Neural progenitor cell (in vitro differentiated cells): ENCODE data around the gene PIP4K2A.

Source experiments
- EZH2 ChIP-seq: fragments of 200-600 bp; sonication (generic); IDR thresholded peaks from 2 replicates; pipeline ENCODE4 v1.6.1; 2017; ENCODE audit warnings: antibody characterized with exemption, mild to moderate bottlenecking, moderate library complexity
- EZH2phosphoT487 ChIP-seq: fragments of 200-600 bp; sonication (generic); IDR thresholded peaks from 2 replicates; pipeline ENCODE4 v1.6.1; 2017; ENCODE audit warnings: antibody characterized with exemption
- TF ChIP-seq, protein P1 (sequence below): fragments of 200-600 bp; sonication (generic); IDR thresholded peaks from 2 replicates; pipeline ENCODE4 v1.5.1; 2017; ENCODE audit warnings: antibody characterized with exemption, mild to moderate bottlenecking

DNA sequence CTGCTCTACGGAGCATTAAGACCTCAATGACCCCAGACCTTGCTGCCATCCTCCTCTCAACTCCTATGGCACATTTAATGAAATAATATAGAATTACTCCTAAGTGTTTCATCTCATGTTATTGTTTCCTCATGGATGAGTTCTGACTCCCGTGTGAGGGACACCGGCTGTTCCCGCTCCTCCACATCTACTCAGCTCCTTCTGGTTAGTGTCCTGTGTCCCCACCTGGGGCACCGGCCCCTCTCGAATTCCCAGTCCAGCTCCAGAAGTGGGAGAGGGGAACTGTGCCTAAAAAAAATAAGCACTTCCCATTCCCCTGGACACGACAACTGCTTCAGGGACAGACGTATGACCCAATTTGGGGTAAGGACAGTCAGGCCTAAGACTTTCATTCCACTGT lies 58.3 kb downstream of the PIP4K2A start:
- TF ChIP-seq, protein P1, sequence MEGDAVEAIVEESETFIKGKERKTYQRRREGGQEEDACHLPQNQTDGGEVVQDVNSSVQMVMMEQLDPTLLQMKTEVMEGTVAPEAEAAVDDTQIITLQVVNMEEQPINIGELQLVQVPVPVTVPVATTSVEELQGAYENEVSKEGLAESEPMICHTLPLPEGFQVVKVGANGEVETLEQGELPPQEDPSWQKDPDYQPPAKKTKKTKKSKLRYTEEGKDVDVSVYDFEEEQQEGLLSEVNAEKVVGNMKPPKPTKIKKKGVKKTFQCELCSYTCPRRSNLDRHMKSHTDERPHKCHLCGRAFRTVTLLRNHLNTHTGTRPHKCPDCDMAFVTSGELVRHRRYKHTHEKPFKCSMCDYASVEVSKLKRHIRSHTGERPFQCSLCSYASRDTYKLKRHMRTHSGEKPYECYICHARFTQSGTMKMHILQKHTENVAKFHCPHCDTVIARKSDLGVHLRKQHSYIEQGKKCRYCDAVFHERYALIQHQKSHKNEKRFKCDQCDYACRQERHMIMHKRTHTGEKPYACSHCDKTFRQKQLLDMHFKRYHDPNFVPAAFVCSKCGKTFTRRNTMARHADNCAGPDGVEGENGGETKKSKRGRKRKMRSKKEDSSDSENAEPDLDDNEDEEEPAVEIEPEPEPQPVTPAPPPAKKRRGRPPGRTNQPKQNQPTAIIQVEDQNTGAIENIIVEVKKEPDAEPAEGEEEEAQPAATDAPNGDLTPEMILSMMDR, result no peak
- TF ChIP-seq EZH2 (no peak), EZH2phosphoT487 (no peak)
